Measurements from ENCODE around the gene TTC34.
"Not testable (repeated sequence)": the region's sequence is repeated elsewhere in the genome, so short reads cannot be mapped to it uniquely, and the experiment has no call there.

DNA sequence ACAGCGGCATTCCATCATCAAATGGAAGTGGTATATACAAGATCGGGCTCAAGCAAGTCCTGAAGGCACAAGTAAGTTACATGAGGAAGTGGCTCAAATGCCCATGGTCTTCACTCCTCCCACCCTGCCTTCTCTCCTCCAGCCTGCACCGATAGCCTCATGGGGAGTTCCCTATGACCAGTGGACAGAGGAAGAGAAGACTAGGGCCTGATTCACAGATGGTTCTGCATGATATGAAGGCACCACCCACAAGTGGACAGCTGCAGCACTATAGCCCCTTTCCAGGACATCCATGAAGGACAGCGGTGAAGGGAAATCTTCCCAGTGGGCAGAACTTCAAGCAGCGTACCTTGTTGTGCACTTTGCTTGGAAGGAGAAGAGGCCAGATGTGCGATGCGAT lies 175.7 kb downstream of the TTC34 start:
- TF ChIP-seq, protein P1, sequence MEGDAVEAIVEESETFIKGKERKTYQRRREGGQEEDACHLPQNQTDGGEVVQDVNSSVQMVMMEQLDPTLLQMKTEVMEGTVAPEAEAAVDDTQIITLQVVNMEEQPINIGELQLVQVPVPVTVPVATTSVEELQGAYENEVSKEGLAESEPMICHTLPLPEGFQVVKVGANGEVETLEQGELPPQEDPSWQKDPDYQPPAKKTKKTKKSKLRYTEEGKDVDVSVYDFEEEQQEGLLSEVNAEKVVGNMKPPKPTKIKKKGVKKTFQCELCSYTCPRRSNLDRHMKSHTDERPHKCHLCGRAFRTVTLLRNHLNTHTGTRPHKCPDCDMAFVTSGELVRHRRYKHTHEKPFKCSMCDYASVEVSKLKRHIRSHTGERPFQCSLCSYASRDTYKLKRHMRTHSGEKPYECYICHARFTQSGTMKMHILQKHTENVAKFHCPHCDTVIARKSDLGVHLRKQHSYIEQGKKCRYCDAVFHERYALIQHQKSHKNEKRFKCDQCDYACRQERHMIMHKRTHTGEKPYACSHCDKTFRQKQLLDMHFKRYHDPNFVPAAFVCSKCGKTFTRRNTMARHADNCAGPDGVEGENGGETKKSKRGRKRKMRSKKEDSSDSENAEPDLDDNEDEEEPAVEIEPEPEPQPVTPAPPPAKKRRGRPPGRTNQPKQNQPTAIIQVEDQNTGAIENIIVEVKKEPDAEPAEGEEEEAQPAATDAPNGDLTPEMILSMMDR (IDR thresholded peaks at IDR 0.05) = not testable (repeated sequence)
- not testable (repeated sequence) for TF ChIP-seq POLR2A, POLR2AphosphoS5 (IDR thresholded peaks at IDR 0.05)

All from gastroesophageal sphincter (tissue), 3 donors.